Liver (tissue), 9 donors: ENCODE results near the gene DSCAML1. TPM values are rescaled to one million over a fixed set of nuclear protein-coding genes. Genes with fewer than 3 reads are reported as not detected.

ENCODE experiments used
- DNase-seq: peaks from one replicate; pipeline ENCODE4 v3.0.0-alpha.2; 2017; ENCODE audit warnings: low spot score
- H3K27ac ChIP-seq, 2 donors: one replicate each; pipeline ENCODE4 v1.7.0; 2013; ENCODE audit warnings: inconsistent platforms in 2 of 2, low read length in 2 of 2, control low read depth in 1 of 2, low read depth in 1 of 2, mild to moderate bottlenecking in 1 of 2
- H3K27me3 ChIP-seq, 4 donors: one replicate each; pipeline versions ENCODE4 v1.6.1 to v1.7.0; 2013; ENCODE audit warnings: low read length in 3 of 4, inconsistent platforms in 1 of 4, mild to moderate bottlenecking in 1 of 4, moderate library complexity in 1 of 4; ENCODE audit not compliant: control insufficient read depth in 4 of 4, insufficient read depth in 4 of 4
- H3K36me3 ChIP-seq, 4 donors: one replicate each; pipeline versions ENCODE4 v1.6.1 to v1.7.0; 2013; ENCODE audit warnings: low read length in 3 of 4, mild to moderate bottlenecking in 3 of 4, low read depth in 1 of 4, moderate library complexity in 1 of 4; ENCODE audit not compliant: control insufficient read depth in 4 of 4, insufficient read depth in 3 of 4
- H3K4me1 ChIP-seq, 4 donors: one replicate each; pipeline versions ENCODE4 v1.6.1 to v1.7.0; 2013; ENCODE audit warnings: low read length in 3 of 4, mild to moderate bottlenecking in 3 of 4, moderate library complexity in 1 of 4; ENCODE audit not compliant: control insufficient read depth in 4 of 4, insufficient read depth in 4 of 4
- H3K4me3 ChIP-seq, 3 donors: one replicate each; pipeline versions ENCODE4 v1.6.1 to v1.7.0; 2013; ENCODE audit warnings: low read length in 3 of 3, control low read depth in 1 of 3, low read depth in 1 of 3, mild to moderate bottlenecking in 1 of 3
- H3K9ac ChIP-seq, 2 donors: one replicate each; pipeline ENCODE4 v1.7.0; 2013; ENCODE audit warnings: low read length in 2 of 2, mild to moderate bottlenecking in 2 of 2, moderate library complexity in 2 of 2, control low read depth in 1 of 2, low read depth in 1 of 2
- H3K9me3 ChIP-seq, 4 donors: one replicate each; pipeline versions ENCODE4 v1.6.1 to v1.7.0; 2013; ENCODE audit warnings: low read length in 3 of 4; ENCODE audit not compliant: control insufficient read depth in 4 of 4
- EGR1 ChIP-seq, 2 donors: IDR thresholded peaks; 2 replicates each; pipeline ENCODE4 v1.6.1; 2016 to 2018; ENCODE audit warnings: antibody characterized with exemption in 2 of 2, low read depth in 2 of 2
- FOXA1 ChIP-seq: IDR thresholded peaks from 2 replicates; pipeline ENCODE4 v1.6.1; 2016; ENCODE audit warnings: antibody characterized with exemption
- GABPA ChIP-seq, 2 donors: IDR thresholded peaks in 1 of 2; conservative IDR thresholded peaks in 1 of 2; 2 replicates each; pipeline ENCODE4 v1.6.1; 2016; ENCODE audit warnings: antibody characterized with exemption in 2 of 2, mild to moderate bottlenecking in 1 of 2, moderate library complexity in 1 of 2
- HNF4A ChIP-seq, 2 donors: conservative IDR thresholded peaks; 2 replicates each; pipeline ENCODE4 v1.6.1; 2016; ENCODE audit warnings: antibody characterized with exemption in 2 of 2, mild to moderate bottlenecking in 2 of 2
- JUND ChIP-seq, 2 donors: IDR thresholded peaks; 2 replicates each; pipeline ENCODE4 v1.6.1; 2016; ENCODE audit warnings: antibody characterized with exemption in 2 of 2
- NR2F2 ChIP-seq: IDR thresholded peaks from 2 replicates; pipeline ENCODE4 v1.6.1; 2016; ENCODE audit warnings: antibody characterized with exemption
- RAD21 ChIP-seq, 2 donors: IDR thresholded peaks; 2 replicates each; pipeline ENCODE4 v1.6.1; 2016; ENCODE audit warnings: antibody characterized with exemption in 2 of 2, mild to moderate bottlenecking in 2 of 2
- RXRA ChIP-seq, 2 donors: IDR thresholded peaks; 2 replicates each; pipeline ENCODE4 v1.6.1; 2017 to 2018; ENCODE audit warnings: antibody characterized with exemption in 2 of 2, mild to moderate bottlenecking in 1 of 2
- SP1 ChIP-seq: IDR thresholded peaks from 2 replicates; pipeline ENCODE4 v1.6.1; 2018; ENCODE audit warnings: antibody characterized with exemption, mild to moderate bottlenecking
- TAF1 ChIP-seq: conservative IDR thresholded peaks from 2 replicates; pipeline ENCODE4 v1.6.1; 2016; ENCODE audit warnings: antibody characterized with exemption, mild to moderate bottlenecking
- YY1 ChIP-seq: IDR thresholded peaks from 2 replicates; pipeline ENCODE4 v1.6.1; 2016; ENCODE audit warnings: antibody characterized with exemption, mild to moderate bottlenecking
- WGBS: extraction: QIAGEN DNeasy Blood & Tissue Kit; methylation state at CpG from one replicate; pipeline ENCODE4 v1.1.7; 2013; 5-methylcytosine and 5-hydroxymethylcytosine counted together
- polyA plus RNA-seq, 2 donors: library from polyadenylated mRNA; stranded (reverse) in 1 of 2; unstranded in 1 of 2; fragments of 200-250 nt in 1 of 2; fragments of >200 nt in 1 of 2; fragmentation: Nextera tagmentation in 1 of 2; extraction: Ambion mirVana in 1 of 2; gene quantifications; one replicate each; pipeline versions ENCODE4 v1.2.1 to v1.2.3, GENCODE V29; 2013 to 2015
- total RNA-seq, 2 donors: library from RNA; depleted of rRNA; stranded (reverse); fragments of >200 nt; gene quantifications; one replicate each; pipeline ENCODE4 v1.2.3, GENCODE V29; 2014
- TF ChIP-seq, protein P1 (sequence below): fragments of 150-350 bp; IDR thresholded peaks from 2 replicates; pipeline ENCODE4 v1.5.1; 2017; ENCODE audit warnings: improper control_type of control experiment, low read depth, low read length; ENCODE audit not compliant: missing input control
- TF ChIP-seq, protein P2 (sequence below): IDR thresholded peaks from 2 replicates; pipeline ENCODE4 v1.6.1; 2016; ENCODE audit warnings: antibody characterized with exemption, mild to moderate bottlenecking
- TF ChIP-seq, protein P3 (sequence below): IDR thresholded peaks from 2 replicates; pipeline ENCODE4 v1.6.1; 2016; ENCODE audit warnings: antibody characterized with exemption
- TF ChIP-seq, protein P4 (sequence below): IDR thresholded peaks from 2 replicates; pipeline ENCODE4 v1.6.1; 2016; ENCODE audit warnings: antibody characterized with exemption
- TF ChIP-seq, protein P5 (sequence below): IDR thresholded peaks from 2 replicates; pipeline ENCODE4 v1.6.1; 2016; ENCODE audit warnings: antibody characterized with exemption
- donor health status: healthy.
- donor health status: healthy.
- donor health status: healthy.
- donor health status: healthy.
- donor health status: healthy.

DSCAML1 gene
- total and polyA plus RNA-seq, 4 donors, result 0.07 to 0.42 (median 0.20) TPM

DNA sequence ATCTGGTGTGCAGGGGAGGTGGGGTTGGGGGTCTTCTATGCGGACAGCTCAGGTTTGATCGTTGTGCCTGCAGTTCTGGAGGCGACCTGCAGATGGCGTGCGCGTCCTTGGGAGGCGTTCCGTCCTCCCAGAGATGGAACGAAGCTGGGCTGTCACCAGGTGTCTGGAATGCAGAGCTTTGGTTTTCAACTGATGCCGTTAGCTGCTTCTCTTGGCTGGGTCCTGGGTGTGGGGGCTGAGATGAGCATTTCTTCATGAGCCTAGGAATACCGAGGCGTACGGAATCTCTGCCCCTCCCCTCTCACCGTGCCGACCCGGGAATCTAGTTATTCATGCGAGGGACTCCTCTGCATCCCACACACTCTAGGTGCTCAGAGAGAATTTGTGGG lies 370.7 kb downstream of the DSCAML1 start:
- H3K27ac ChIP-seq, result no peak overlapping the region
- H3K9ac ChIP-seq, result no peak overlapping the region
- H3K4me3 ChIP-seq, result no peak overlapping the region
- TF ChIP-seq, protein P1, sequence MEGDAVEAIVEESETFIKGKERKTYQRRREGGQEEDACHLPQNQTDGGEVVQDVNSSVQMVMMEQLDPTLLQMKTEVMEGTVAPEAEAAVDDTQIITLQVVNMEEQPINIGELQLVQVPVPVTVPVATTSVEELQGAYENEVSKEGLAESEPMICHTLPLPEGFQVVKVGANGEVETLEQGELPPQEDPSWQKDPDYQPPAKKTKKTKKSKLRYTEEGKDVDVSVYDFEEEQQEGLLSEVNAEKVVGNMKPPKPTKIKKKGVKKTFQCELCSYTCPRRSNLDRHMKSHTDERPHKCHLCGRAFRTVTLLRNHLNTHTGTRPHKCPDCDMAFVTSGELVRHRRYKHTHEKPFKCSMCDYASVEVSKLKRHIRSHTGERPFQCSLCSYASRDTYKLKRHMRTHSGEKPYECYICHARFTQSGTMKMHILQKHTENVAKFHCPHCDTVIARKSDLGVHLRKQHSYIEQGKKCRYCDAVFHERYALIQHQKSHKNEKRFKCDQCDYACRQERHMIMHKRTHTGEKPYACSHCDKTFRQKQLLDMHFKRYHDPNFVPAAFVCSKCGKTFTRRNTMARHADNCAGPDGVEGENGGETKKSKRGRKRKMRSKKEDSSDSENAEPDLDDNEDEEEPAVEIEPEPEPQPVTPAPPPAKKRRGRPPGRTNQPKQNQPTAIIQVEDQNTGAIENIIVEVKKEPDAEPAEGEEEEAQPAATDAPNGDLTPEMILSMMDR, result peak; percentile 88
- TF ChIP-seq NR2F2, result no peak
- peak; percentile 81 to 88 for TF ChIP-seq RAD21 (IDR thresholded peaks at IDR 0.05)
- no peaks in the 10 kb centered on the region for H3K36me3 ChIP-seq
- H3K27me3 ChIP-seq, result no peaks in the 10 kb centered on the region
- 7% methylated on average over 17 of the region's 17 CpGs for WGBS
- peaks cover 0 to 4% (median 0%) of the 10 kb centered on the region in 4 donors for H3K4me1 ChIP-seq
- H3K9me3 ChIP-seq, result no peaks in the 10 kb centered on the region
- peak; percentile 77 for DNase-seq

DNA sequence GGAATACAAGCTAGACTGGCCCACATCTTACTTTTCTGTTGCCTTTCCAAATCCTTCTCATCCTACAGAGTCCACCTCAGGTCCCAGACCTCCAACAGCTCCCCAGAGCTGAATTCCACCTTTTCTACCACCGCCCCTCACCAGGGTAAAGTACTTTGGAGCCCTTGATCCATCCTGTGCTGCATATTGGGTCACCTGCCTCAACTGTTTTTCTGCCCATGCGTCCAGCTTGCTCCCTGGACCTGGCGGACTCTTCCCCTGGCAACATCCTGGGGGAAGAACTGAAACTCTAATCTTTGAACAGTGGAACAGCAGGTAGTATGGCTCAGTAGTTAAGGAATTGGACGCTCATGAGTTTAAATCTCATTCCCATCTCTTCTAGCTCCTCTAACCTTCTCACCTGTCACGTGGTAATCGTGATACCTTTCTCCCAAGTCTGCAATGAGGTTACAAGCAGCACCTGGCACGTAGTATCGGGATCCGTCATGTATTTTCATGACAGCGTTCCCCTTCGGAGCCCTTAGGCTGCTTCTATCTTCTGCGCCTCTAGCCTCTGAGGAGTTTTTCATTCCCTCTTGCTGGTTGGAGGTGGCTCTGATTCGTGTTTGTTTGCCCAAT lies 371.2 kb downstream of the DSCAML1 start:
- H3K4me1 ChIP-seq, result peaks cover 0 to 4% (median 0%) of the 10 kb centered on the region in 4 donors
- no peaks in the 10 kb centered on the region for H3K9me3 ChIP-seq
- no peak overlapping the region for H3K4me3 ChIP-seq
- 50% methylated on average over 13 of the region's 13 CpGs for WGBS
- no peak overlapping the region for H3K27ac ChIP-seq
- no peaks in the 10 kb centered on the region for H3K36me3 ChIP-seq
- H3K27me3 ChIP-seq, result no peaks in the 10 kb centered on the region
- no peak overlapping the region for H3K9ac ChIP-seq
- TF ChIP-seq, protein P2, sequence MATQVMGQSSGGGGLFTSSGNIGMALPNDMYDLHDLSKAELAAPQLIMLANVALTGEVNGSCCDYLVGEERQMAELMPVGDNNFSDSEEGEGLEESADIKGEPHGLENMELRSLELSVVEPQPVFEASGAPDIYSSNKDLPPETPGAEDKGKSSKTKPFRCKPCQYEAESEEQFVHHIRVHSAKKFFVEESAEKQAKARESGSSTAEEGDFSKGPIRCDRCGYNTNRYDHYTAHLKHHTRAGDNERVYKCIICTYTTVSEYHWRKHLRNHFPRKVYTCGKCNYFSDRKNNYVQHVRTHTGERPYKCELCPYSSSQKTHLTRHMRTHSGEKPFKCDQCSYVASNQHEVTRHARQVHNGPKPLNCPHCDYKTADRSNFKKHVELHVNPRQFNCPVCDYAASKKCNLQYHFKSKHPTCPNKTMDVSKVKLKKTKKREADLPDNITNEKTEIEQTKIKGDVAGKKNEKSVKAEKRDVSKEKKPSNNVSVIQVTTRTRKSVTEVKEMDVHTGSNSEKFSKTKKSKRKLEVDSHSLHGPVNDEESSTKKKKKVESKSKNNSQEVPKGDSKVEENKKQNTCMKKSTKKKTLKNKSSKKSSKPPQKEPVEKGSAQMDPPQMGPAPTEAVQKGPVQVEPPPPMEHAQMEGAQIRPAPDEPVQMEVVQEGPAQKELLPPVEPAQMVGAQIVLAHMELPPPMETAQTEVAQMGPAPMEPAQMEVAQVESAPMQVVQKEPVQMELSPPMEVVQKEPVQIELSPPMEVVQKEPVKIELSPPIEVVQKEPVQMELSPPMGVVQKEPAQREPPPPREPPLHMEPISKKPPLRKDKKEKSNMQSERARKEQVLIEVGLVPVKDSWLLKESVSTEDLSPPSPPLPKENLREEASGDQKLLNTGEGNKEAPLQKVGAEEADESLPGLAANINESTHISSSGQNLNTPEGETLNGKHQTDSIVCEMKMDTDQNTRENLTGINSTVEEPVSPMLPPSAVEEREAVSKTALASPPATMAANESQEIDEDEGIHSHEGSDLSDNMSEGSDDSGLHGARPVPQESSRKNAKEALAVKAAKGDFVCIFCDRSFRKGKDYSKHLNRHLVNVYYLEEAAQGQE, result no peak
- TF ChIP-seq, protein P3, sequence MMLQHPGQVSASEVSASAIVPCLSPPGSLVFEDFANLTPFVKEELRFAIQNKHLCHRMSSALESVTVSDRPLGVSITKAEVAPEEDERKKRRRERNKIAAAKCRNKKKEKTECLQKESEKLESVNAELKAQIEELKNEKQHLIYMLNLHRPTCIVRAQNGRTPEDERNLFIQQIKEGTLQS, result no peak
- TF ChIP-seq, protein P1, result no peak
- no peak for TF ChIP-seq GABPA (IDR thresholded peaks at IDR 0.05 in 1 of 2, conservative IDR thresholded peaks at IDR 0.05 in 1 of 2)
- no peak for TF ChIP-seq FOXA1
- no peak for TF ChIP-seq RAD21 (IDR thresholded peaks at IDR 0.05)
- TF ChIP-seq RXRA (IDR thresholded peaks at IDR 0.05), result no peak
- TF ChIP-seq EGR1 (IDR thresholded peaks at IDR 0.05; ENCODE audit: low read depth in 2 of 2), result no peak
- TF ChIP-seq, protein P4, sequence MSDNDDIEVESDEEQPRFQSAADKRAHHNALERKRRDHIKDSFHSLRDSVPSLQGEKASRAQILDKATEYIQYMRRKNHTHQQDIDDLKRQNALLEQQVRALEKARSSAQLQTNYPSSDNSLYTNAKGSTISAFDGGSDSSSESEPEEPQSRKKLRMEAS, result no peak
- TF ChIP-seq TAF1, result no peak
- no peak for TF ChIP-seq HNF4A (conservative IDR thresholded peaks at IDR 0.05)
- no peak for TF ChIP-seq NR2F2
- TF ChIP-seq JUND (IDR thresholded peaks at IDR 0.05), result no peak
- TF ChIP-seq YY1, result no peak
- TF ChIP-seq, protein P5, sequence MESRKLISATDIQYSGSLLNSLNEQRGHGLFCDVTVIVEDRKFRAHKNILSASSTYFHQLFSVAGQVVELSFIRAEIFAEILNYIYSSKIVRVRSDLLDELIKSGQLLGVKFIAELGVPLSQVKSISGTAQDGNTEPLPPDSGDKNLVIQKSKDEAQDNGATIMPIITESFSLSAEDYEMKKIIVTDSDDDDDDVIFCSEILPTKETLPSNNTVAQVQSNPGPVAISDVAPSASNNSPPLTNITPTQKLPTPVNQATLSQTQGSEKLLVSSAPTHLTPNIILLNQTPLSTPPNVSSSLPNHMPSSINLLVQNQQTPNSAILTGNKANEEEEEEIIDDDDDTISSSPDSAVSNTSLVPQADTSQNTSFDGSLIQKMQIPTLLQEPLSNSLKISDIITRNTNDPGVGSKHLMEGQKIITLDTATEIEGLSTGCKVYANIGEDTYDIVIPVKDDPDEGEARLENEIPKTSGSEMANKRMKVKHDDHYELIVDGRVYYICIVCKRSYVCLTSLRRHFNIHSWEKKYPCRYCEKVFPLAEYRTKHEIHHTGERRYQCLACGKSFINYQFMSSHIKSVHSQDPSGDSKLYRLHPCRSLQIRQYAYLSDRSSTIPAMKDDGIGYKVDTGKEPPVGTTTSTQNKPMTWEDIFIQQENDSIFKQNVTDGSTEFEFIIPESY, result no peak
- TF ChIP-seq SP1, result no peak
- DNase-seq, result no peak
